Measurements from ENCODE around the gene THOC6. TPM values are rescaled to one million over a fixed set of nuclear protein-coding genes. Genes with fewer than 3 reads are reported as not detected.
A peak's percentile ranks its signal among the peaks of the same experiment; 100 is the strongest.

Gene THOC6
- total RNA-seq, 2 donors from 2014 or later: 19.0 to 24.7 TPM

DNA sequence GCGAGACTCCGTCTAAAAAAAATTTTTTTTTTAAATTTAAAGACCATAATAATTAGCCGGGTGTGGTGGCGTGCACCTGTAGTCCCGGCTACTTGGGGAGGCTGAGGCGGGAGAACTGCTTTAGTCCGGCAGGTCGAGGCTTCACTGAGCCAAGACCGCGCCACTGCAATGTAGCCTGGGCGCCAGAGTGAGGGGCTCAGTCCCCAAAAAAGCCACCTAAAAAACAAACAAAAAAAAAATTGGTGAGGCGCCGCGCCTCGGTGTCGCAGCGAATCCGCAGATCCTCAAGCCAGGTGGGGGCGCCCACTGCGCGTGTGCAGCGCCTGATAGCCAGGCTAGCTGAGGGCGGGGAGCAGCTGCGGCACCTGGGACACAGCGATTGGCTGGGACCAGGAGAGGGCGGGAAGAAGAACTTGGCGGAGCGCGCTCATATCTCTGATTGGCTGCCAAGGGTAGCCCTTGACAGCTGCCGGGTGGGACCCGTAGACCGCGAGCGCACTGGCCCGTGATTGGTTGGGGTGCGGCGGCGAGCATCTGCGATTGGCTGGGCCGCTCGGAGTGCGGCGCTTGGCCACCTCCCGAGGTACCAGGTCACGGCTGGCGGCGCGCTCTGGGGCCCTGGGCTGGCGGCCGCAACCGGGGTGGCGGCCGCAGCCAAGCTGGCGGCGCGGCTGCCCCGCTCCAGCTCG, 20.1 kb upstream of the THOC6 start:
- Histone ChIP-seq H3K27ac (no peak overlapping the region), H3K4me3 (no peak overlapping the region), H3K27me3 (replicated peaks; ENCODE audit: insufficient read depth) (peaks cover 6% of the 10 kb centered on the region)

GRCh38 chr16:3004319-3004718, 19.5 kb upstream of the THOC6 start:
- peak; percentile 5 for ATAC-seq (ENCODE audit: insufficient number of reproducible peaks, low FRiP score, low read depth)
- peaks cover 0 to 2% of the 10 kb centered on the region in 2 donors for H3K4me1 ChIP-seq (ENCODE audit: control insufficient read depth in 1 of 2, low read depth in 2 of 2)
- no peak for DNase-seq (ENCODE audit: low spot score)
- TF ChIP-seq CTCF (IDR thresholded peaks at IDR 0.05): no peak
- no peaks in the 10 kb centered on the region for H3K36me3 ChIP-seq
- no peaks in the 10 kb centered on the region for H3K9me3 ChIP-seq
- no peak overlapping the region for H3K27ac ChIP-seq
- no peak overlapping the region for H3K4me3 ChIP-seq
- peaks cover 12% of the 10 kb centered on the region for H3K27me3 ChIP-seq (replicated peaks; ENCODE audit: insufficient read depth)

More for the DNA sequence above, 20.1 kb upstream of the THOC6 start:
- ATAC-seq (ENCODE audit: insufficient number of reproducible peaks, low FRiP score, low read depth) (peak; percentile 92), DNase-seq (ENCODE audit: low spot score) (peak; percentile 83)
- TF ChIP-seq CTCF (IDR thresholded peaks at IDR 0.05): peak; percentile 29
- Histone ChIP-seq H3K9me3 (no peaks in the 10 kb centered on the region), H3K36me3 (no peaks in the 10 kb centered on the region), H3K4me1 (ENCODE audit: control insufficient read depth in 1 of 2, low read depth in 2 of 2) (peaks cover 0 to 2% of the 10 kb centered on the region in 2 donors)

DNA sequence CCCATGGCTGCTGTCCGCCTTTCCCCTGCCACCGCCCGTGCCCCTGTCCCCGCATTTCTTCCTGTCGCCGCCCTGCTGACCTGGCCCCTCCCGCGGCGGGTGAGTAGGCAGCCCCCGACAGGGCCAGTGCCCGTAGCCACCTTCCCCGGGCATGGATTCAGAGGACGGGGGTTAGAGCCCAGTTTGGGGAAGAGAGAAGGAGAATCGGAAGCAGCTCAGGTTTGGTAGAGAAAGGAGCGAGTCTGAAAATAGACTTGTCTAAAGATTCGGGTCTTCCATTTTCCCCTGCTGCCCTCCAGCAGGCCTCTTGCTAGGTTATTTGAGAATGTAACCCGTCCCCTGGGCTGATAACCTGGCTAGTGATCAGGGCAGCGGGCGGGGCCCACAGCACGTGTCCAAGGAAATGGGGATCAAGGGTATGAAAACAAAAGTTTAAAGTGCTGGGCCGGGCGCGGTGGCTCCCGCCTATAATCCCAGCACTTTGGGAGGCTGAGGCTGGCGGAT, 19.0 kb upstream of the THOC6 start:
- Histone ChIP-seq H3K4me3 (peak overlapping the region; percentile 58), H3K36me3 (no peaks in the 10 kb centered on the region), H3K27ac (no peak overlapping the region), H3K9me3 (no peaks in the 10 kb centered on the region), H3K4me1 (ENCODE audit: control insufficient read depth in 1 of 2, low read depth in 2 of 2) (peaks cover 0 to 2% of the 10 kb centered on the region in 2 donors), H3K27me3 (replicated peaks; ENCODE audit: insufficient read depth) (peaks cover 15% of the 10 kb centered on the region)
- DNase-seq (ENCODE audit: low spot score): no peak
- ATAC-seq (ENCODE audit: insufficient number of reproducible peaks, low FRiP score, low read depth): no peak
- no peak for TF ChIP-seq CTCF (IDR thresholded peaks at IDR 0.05)

GRCh38 chr16:3007059-3007956, 16.5 kb upstream of the THOC6 start:
- H3K36me3 ChIP-seq: no peaks in the 10 kb centered on the region
- peaks cover 15% of the 10 kb centered on the region for H3K27me3 ChIP-seq (replicated peaks; ENCODE audit: insufficient read depth)
- no peak overlapping the region for H3K4me3 ChIP-seq
- no peak overlapping the region for H3K27ac ChIP-seq
- H3K9me3 ChIP-seq: no peaks in the 10 kb centered on the region
- ATAC-seq (ENCODE audit: insufficient number of reproducible peaks, low FRiP score, low read depth): no peak
- no peak for DNase-seq (ENCODE audit: low spot score)
- peaks cover 0 to 2% of the 10 kb centered on the region in 2 donors for H3K4me1 ChIP-seq (ENCODE audit: control insufficient read depth in 1 of 2, low read depth in 2 of 2)
- TF ChIP-seq CTCF (IDR thresholded peaks at IDR 0.05): no peak

All from thoracic aorta (tissue), 2 donors.